ENCODE measurements around the gene OAS3. TPM values are rescaled to one million over a fixed set of nuclear protein-coding genes. Genes with fewer than 3 reads are reported as not detected.

The OAS3 gene
- total RNA-seq, 1 experiment from 2014 or later, result 25.5 TPM

DNA sequence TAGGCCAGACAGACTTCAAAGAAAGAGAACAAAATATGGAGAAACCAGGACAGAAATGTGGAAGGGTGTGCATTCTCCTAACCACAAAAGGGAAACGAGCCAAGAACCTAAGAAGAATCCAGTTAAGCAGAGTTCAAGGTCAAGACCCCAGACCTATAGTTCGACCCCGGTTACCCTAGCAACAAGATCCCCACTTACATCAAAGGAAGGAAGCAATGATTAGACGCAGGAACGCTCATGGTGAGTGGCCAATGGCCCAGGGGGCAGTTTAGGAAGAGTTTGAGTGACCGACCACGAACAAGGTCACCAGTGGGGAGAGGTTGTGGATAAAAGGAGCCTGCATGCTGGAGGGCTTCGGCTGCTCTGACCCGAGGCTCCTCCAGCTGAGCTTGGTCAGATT, 76.3 kb downstream of the OAS3 start:
- H3K9me2 ChIP-seq (replicated peaks; ENCODE audit: low read length), result no peaks in the 10 kb centered on the region
- no peak for TF ChIP-seq EZH2 (IDR thresholded peaks at IDR 0.05; ENCODE audit: low read length, unreplicated experiment)
- no peak for TF ChIP-seq EZH2phosphoT487 (IDR thresholded peaks at IDR 0.05; ENCODE audit: borderline replicate concordance, low read length)
- TF ChIP-seq, protein P1, sequence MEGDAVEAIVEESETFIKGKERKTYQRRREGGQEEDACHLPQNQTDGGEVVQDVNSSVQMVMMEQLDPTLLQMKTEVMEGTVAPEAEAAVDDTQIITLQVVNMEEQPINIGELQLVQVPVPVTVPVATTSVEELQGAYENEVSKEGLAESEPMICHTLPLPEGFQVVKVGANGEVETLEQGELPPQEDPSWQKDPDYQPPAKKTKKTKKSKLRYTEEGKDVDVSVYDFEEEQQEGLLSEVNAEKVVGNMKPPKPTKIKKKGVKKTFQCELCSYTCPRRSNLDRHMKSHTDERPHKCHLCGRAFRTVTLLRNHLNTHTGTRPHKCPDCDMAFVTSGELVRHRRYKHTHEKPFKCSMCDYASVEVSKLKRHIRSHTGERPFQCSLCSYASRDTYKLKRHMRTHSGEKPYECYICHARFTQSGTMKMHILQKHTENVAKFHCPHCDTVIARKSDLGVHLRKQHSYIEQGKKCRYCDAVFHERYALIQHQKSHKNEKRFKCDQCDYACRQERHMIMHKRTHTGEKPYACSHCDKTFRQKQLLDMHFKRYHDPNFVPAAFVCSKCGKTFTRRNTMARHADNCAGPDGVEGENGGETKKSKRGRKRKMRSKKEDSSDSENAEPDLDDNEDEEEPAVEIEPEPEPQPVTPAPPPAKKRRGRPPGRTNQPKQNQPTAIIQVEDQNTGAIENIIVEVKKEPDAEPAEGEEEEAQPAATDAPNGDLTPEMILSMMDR (conservative IDR thresholded peaks at IDR 0.05; ENCODE audit: low read depth, low read length), result no peak
- no peaks in the 10 kb centered on the region for H3K36me3 ChIP-seq (ENCODE audit: low read depth, low read length)
- H3K27me3 ChIP-seq (ENCODE audit: low read length), result no peaks in the 10 kb centered on the region
- H3K9ac ChIP-seq (ENCODE audit: low read length), result no peak overlapping the region
- ChIA-PET POLR2A (ENCODE audit: unreplicated experiment) (no interaction called here), CTCF (no interaction called here)
- H4K20me1 ChIP-seq (ENCODE audit: low read length), result no peaks in the 10 kb centered on the region
- no peak overlapping the region for H3K27ac ChIP-seq (ENCODE audit: low read length)
- no peak overlapping the region for H3K4me2 ChIP-seq (ENCODE audit: low read length)
- peaks cover 8% of the 10 kb centered on the region for H3K4me1 ChIP-seq (ENCODE audit: insufficient read depth, low read length)
- intact Hi-C loops (cut with micrococcal nuclease), result no loop called here
- no peak overlapping the region for H2AFZ ChIP-seq (ENCODE audit: low read length)
- H3K4me3 ChIP-seq (ENCODE audit: low read length), result no peak overlapping the region
- no peaks in the 10 kb centered on the region for H3F3A ChIP-seq (ENCODE audit: low read length, unreplicated experiment)
- DNase-seq (no peak), ATAC-seq (no peak)
- H3K9me3 ChIP-seq (ENCODE audit: low read length), result peaks cover 9% of the 10 kb centered on the region; the same call in 1 of the 2 replicates
- no TSS peak for BruUV-seq (replicated peaks)
- no peaks in the 10 kb centered on the region for H3K79me2 ChIP-seq (ENCODE audit: low read length)

DNA sequence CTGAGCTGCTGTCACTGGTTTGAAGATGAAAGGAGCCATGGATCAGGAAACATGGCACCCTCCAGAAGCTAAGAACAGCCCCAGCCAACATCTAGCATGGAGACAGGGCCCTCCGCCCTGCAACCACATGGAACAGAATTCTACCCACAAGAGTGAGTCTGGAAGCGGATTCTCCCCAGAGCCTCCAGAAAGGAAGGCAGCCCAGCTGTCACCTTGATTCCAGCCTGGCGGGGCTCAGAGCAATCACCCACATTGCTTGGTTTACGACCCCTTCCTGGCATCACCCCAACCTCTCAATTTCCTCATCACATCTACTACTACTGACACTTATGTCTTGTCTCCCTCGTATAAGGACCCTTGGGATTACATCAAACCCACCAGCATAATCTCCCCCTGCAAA, 78.5 kb downstream of the OAS3 start:
- Histone ChIP-seq H3K4me2 (ENCODE audit: low read length) (no peak overlapping the region), H3K4me1 (ENCODE audit: insufficient read depth, low read length) (peaks cover 10% of the 10 kb centered on the region), H3K27me3 (ENCODE audit: low read length) (no peaks in the 10 kb centered on the region), H3K27ac (ENCODE audit: low read length) (no peak overlapping the region), H3K9me2 (replicated peaks; ENCODE audit: low read length) (no peaks in the 10 kb centered on the region), H3K36me3 (ENCODE audit: low read depth, low read length) (no peaks in the 10 kb centered on the region), H3K9ac (ENCODE audit: low read length) (no peak overlapping the region), H2AFZ (ENCODE audit: low read length) (no peak overlapping the region), H4K20me1 (ENCODE audit: low read length) (no peaks in the 10 kb centered on the region), H3K4me3 (ENCODE audit: low read length) (no peak overlapping the region), H3K79me2 (ENCODE audit: low read length) (no peaks in the 10 kb centered on the region), H3K9me3 (ENCODE audit: low read length) (no peaks in the 10 kb centered on the region), H3F3A (ENCODE audit: low read length, unreplicated experiment) (no peaks in the 10 kb centered on the region)
- CTCF ChIA-PET, result no interaction called here
- TF ChIP-seq EZH2phosphoT487 (IDR thresholded peaks at IDR 0.05; ENCODE audit: borderline replicate concordance, low read length), result no peak
- no peak for TF ChIP-seq EZH2 (IDR thresholded peaks at IDR 0.05; ENCODE audit: low read length, unreplicated experiment)
- TF ChIP-seq, protein P1 (conservative IDR thresholded peaks at IDR 0.05; ENCODE audit: low read depth, low read length), result no peak
- no peak for ATAC-seq
- BruUV-seq (replicated peaks), result no TSS peak
- POLR2A ChIA-PET (ENCODE audit: unreplicated experiment), result no interaction called here
- intact Hi-C loops (cut with micrococcal nuclease), result no loop called here
- no peak for DNase-seq

DNA sequence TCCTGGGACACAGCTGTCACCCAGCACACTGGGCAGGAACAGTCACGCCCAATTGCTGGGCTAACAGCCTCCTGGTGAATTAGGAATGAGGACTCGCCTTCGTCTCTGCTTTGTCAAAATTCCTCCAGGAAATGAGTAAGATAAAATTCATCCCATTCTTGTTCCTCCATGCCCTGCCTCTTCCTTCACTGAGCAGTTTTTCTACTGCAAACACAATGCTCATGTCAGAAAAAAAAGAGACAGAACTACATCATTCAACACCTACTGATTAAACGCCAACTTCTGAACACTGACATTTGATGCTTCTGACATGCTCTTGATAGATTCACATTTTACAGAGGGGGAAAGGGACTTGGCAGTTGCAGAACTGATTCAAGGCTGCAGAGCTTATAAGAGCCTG, 80.8 kb downstream of the OAS3 start:
- CTCF ChIA-PET, result interaction anchor here (0.6 kb wide), 1 partner anchor 41 kb away, joined by 3 read pairs; no protein-coding TSS in a partner anchor
- H3K36me3 ChIP-seq (ENCODE audit: low read depth, low read length), result no peaks in the 10 kb centered on the region
- POLR2A ChIA-PET (ENCODE audit: unreplicated experiment), result no interaction called here
- no peaks in the 10 kb centered on the region for H4K20me1 ChIP-seq (ENCODE audit: low read length)
- peak overlapping the region; percentile 37 for H3K4me2 ChIP-seq (ENCODE audit: low read length)
- peak overlapping the region; percentile 13 for H2AFZ ChIP-seq (ENCODE audit: low read length)
- H3K9ac ChIP-seq (ENCODE audit: low read length), result no peak overlapping the region
- no peaks in the 10 kb centered on the region for H3K79me2 ChIP-seq (ENCODE audit: low read length)
- intact Hi-C loops (cut with micrococcal nuclease), result no loop called here
- H3K27ac ChIP-seq (ENCODE audit: low read length), result no peak overlapping the region
- no peaks in the 10 kb centered on the region for H3F3A ChIP-seq (ENCODE audit: low read length, unreplicated experiment)
- DNase-seq, result peak; percentile 76
- no peaks in the 10 kb centered on the region for H3K9me3 ChIP-seq (ENCODE audit: low read length)
- TF ChIP-seq, protein P1 (conservative IDR thresholded peaks at IDR 0.05; ENCODE audit: low read depth, low read length), result no peak
- TF ChIP-seq EZH2 (IDR thresholded peaks at IDR 0.05; ENCODE audit: low read length, unreplicated experiment) (no peak), EZH2phosphoT487 (IDR thresholded peaks at IDR 0.05; ENCODE audit: borderline replicate concordance, low read length) (no peak)
- H3K9me2 ChIP-seq (replicated peaks; ENCODE audit: low read length), result no peaks in the 10 kb centered on the region
- H3K27me3 ChIP-seq (ENCODE audit: low read length), result no peaks in the 10 kb centered on the region
- ATAC-seq, result peak; percentile 93
- peaks cover 10% of the 10 kb centered on the region for H3K4me1 ChIP-seq (ENCODE audit: insufficient read depth, low read length)
- BruUV-seq (replicated peaks), result no TSS peak
- H3K4me3 ChIP-seq (ENCODE audit: low read length), result no peak overlapping the region
